Ovary (tissue), 3 donors: ENCODE data around the gene RNF217.

Source experiments
- CTCF ChIP-seq, 3 donors: fragments of 450-650 bp in 2 of 3; fragments of 200-600 bp in 1 of 3; IDR thresholded peaks; one replicate each; pipeline versions ENCODE4 v1.5.1 to v1.8.0; 2016 to 2022; ENCODE audit warnings: antibody characterized with exemption in 3 of 3, mild to moderate bottlenecking in 1 of 3
- EP300 ChIP-seq: sonication (generic); formaldehyde crosslinking; IDR thresholded peaks from one replicate; pipeline ENCODE4 v1.6.1; 2017; ENCODE audit warnings: antibody characterized with exemption
- POLR2A ChIP-seq: fragments of 450-650 bp; IDR thresholded peaks from one replicate; pipeline ENCODE4 v1.6.1; 2017; ENCODE audit warnings: antibody characterized with exemption, mild to moderate bottlenecking, moderate library complexity
- donor health status: DM: no; HTN: no; CAD: no.

- TF ChIP-seq CTCF (IDR thresholded peaks at IDR 0.05) (no peak), POLR2A (no peak), EP300 (no peak)
Measured at GRCh38 chr6:125003070-125003469, 40.8 kb downstream of the RNF217 start.
